ENCODE measurements around the gene LINGO1.

The LINGO1 gene

DNA sequence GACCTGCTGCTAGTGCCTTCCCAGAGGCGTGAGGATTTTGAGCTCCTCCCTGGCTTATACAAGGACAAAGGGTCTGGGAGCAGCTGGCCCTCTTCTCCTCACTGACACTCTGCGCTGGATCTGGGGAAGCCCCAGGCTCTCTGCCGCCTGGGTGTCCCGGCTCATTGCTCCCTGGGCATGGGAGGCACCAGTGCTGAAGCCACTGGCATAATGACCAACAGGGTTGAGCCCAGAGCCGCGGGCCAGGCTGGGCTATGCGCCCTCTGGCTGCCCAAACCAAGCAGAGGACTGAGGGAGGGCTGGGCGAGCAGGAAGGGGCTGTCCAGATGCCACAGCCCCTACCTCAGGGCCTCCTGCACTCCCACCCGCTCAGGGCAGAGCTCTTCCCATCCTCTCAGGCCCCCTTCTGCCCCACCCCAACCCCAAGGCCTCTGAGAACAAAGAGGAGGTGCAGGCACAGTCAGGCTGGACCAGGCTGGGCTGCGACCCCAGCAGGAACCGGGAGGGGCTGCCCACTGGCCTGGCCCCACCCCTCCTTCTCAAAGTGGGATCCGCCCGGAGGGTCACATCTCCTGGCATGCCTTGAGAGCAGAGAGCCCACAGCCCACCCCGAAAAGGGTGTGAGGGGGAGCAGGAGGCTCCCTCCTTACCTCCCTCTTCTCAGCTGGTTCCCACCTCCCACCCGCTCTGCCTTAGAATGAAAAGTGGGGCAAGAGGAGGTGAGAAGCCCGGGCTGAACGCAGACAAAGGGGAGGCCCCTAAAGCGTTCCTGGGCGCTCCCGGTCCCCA is 1.6 kb downstream of the LINGO1 start:
- FAIRE-seq: no peak

DNA sequence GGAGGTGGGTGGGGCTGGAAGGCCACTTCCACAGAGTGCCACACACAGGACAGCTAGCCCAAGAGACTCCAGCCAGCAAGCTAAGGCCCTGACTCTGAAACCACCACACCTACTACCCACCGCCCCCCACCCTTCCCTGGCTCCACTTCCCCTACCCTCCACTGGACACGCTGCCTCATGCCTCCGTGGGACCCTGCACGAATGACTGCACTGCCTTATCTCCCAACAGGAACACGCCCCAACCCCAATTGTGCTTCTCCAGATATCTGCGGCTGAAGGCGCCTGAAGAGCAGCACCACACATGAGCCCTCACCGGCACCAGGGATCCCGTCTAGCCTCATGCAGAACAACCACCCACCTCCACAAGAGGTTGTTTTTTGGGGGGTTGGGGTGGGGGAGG is 2.7 kb downstream of the LINGO1 start:
- FAIRE-seq: no peak

DNA sequence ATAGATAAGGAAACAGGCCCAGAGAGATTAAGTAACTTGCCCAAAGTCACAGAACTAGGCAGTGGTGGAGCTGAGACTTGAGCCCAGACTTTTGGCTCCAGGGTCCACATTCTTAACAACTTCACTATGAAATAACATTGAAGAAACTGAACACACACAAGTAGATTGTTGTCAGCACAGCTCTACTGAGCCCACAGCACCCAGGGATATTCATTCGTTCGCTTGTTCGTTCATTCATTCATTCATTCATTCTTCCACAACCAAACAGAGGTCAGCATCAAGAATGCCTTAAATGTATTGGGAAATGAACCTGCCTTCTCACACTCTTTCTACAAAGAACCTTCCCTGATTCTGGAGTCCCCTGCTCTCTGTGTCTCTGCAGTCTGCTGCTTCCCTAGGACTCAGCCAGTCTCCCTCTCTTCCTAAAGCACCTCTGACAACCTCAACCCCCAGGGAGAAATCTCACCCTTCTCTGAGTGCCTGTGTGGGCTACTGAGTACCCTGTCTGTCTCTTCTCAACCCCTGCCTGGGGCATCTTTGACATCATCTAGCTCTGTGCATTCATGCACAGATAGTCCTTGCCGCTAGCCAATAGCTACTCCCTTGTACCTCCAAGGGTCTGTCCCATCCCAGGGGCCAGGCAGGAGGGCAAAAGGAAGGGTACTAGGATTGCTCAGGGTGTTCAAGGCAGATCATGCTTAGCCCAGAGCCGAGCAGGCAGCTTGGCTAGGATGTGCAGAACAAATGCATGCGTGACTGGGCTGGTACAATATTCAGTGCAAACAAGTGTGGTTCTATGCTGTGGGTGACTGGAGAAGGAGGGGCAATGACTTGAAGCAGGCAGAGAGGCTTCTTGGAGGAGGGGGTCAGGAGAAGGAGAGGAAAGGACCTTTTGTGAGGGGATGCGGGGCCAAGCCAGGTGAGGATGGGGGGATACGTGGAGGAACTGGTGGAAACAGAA is 3.4 kb downstream of the LINGO1 start:
- no peak for FAIRE-seq

DNA sequence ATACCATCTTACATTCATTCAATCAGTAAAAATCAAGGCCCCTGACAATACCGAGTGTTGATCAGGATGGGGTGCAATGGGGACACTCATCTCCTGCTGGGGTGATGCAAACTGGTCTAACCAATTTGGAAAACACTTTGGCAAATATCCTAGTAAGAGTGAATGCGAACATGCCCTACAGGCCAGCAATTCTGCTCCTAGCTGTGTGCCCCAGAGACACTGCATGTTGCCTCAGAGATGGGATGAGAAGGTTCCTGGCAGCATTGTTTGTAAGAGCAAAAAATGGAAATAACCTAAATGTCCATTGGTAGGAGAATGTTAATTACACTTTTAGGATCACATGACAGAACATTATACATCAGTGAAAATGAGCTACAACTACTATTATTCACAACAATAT is 4.7 kb downstream of the LINGO1 start:
- no peak for FAIRE-seq

DNA sequence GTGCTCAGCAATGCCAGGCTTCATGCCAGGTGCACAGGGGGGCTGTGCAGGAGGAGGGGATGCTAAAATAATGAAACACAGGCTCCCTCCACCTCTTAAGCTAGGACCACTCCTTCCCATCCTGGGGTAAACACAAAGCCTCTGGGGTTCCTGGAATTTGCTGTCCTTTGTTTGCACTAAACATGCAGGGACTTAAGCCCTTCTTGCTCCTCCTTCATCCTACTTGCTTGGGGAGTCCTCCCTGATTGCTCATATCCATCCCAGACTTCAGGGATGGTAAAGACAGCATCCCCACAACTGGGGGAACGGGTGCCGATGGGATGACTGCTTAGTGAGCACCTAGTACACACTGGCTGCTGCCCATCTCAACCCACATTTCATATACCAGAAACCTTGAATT is 5.1 kb downstream of the LINGO1 start:
- FAIRE-seq: no peak

DNA sequence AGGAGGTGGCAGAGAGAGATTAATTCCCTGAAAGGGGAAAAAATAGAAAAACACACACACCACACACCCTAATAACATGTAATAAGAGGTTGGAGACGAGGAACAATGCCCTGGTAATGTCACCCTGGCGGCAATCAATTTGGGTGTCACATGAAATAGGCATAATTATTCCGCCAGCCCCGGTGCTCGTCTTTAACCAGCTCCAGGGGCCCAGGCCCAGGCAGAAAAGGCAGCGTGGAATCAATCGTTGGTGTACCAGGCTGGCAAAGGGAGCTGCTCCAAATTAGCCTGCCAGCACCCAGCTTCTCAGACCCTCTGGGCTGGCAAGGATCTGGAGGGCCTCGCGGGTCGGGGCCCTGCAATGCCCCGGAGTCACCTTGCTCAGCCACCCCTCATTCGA is 5.6 kb downstream of the LINGO1 start:
- no peak for FAIRE-seq

DNA sequence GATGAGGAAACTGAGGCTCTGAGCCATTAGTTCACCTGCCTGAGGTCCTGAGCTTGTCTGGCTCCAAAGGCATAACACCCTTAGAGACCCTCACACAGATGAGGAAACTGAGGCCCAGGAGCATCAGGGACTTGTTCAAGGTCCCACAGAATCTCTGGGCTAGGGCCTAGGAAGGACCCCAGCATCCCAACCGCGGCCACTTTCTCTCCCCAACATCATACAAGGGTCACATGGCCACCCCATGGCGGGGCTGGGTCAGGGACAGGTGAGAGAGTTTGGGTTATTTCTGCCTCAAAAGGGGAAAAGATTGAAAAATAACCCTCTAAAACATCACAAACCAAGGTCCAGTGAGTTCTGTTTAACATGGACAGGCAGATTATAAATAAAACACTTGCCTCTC is 6.7 kb downstream of the LINGO1 start:
- FAIRE-seq: no peak

DNA sequence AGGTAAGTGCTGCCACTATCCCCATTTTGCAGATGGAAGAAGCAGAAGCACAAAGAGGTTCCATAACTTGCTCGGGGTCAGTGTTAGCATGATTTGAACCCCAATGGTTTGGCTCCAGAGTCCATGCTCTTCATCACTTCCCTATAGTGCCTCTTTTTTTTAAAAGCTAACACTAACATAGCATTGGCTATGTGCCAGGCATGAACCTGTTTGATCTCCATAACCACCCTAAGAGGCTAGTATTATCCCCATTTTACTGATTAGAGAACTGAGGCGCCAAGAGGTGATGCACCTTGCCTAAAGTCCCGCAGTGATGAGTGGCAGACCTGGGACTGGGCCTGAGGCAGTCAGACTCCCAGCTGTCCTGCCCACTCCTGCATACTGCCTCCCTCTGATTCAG is 7.3 kb downstream of the LINGO1 start:
- no peak for FAIRE-seq

DNA sequence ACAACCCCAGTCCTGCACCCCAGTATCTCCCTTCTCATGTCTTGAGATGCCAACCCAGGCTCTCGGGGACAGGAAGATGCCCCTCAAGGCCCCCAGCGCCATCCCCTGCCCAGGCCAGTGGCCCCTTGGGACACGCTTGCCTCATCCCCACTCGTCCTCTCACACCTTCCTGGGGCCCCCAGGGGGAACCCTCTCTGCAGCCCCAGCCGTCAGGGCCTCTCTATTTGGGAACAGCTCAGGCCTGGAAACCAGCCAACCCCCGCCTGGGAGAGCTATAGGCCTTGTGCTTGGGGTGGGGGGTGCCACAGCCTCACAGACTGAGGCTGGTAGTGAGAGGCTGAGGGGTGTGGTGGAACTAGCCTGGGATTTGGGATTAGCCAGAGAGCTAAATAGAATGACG is 7.8 kb downstream of the LINGO1 start:
- FAIRE-seq: no peak

DNA sequence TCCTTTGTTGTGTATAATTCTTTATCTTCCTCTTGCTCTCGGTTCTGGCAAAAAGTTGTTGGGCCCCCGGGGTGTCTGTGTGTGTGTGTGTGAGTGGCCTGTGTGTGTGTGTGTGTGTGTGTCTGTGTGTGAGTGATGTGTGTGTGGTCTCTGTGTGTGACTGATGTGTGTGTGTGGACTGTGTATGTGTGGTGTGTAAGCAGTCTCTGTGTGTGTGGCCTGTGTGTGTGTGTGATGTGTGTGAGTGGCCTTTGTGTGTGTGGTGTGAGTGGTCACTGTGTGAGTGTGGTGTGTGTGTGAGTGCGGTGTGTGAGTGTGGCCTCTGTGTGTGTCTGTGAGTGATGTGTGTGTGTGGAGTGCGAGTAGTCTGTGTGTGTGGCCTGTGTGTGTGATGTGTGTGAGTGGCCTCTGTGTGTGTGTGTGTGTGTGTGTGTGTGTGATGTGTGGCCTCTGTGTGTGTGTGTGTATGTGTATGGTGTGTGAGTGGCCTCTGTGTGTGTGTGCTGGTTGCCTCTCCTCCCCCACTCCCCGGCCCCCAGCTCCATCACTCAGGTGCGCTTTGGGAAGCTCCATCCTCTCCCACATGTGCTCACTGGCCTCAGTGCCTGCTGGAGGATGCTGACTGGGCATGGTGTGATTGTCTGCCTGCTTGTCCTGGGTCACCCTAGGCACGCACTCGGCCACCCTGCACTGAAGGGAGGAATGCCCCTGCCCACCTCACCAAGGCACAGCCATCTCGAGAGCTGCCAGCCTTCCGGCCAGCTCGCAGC is 8.8 kb downstream of the LINGO1 start:
- FAIRE-seq: no peak

DNA sequence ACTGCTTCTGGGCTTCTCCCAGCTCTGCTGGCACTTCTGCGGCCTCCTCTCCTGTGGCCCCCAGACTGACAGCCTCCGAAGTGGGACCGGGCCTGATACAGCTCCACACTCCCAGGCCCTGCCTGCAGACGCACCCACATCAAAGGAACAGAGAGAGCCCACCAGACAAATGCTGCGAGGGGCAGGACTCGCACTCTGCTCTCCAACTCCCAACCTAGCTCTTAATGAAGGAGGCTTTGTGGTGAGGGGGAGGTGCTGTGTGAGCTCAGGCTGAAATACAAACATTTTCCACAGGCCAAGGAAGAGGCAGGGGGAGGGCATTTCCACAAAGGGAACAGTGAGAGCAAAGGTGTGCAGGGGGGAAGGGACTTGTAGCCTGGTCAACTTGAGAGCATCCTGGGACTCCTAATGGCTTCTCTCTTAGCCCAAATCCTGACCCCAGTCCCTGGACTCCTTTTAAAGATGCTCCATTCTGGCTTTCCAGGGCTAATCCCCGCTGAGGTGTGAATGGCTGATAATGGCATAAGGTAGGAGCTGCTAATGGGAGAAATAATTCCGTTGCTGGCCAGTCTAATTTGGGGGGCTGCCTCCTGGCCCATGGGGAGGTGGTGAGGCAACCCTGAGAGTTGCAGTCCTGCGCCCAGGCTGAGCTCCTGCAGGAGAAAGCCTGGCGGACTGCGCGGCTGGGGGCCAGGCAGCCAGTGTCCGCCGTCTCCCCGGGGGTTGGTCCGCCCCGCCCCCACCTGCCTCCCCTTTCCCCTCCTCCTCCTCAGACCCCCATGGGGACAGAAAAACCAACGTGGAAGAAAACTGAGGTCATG is 9.6 kb downstream of the LINGO1 start:
- no peak for FAIRE-seq

DNA sequence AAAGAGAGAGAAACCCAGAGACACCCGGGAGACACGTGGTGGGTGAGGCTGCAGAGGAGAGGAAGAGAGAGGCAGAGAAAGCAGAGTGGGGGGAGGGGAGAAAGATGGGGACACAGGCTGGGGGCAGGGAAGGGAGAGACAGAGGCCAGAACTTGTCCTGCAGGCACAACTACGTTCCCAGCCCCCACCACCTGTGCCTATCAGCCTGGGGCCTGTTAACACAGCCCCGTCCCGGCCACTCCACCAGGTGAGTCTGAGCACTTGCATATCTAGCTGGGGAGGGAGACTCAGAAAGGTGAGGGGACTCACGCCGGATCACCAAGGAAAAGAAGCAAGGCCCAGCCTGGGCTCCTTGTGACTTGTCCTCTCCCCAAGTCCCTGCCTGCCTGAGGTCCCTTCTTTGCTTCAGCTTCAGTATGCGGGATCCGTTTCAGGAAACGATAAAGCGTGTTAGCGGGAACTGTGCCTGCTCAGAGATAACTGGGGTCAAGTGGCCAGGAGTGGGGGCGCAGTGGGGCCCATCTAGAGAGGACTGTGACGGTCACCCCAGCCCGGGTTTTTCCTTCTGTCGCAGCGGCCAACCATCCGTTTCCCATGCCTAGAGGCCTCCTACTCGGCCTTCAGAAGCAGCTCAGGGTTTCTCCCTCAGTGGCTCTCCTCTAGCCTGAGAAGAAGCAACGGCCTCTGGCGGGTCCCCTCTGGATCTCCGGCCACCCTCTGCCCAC is 10.3 kb downstream of the LINGO1 start:
- FAIRE-seq: no peak

DNA sequence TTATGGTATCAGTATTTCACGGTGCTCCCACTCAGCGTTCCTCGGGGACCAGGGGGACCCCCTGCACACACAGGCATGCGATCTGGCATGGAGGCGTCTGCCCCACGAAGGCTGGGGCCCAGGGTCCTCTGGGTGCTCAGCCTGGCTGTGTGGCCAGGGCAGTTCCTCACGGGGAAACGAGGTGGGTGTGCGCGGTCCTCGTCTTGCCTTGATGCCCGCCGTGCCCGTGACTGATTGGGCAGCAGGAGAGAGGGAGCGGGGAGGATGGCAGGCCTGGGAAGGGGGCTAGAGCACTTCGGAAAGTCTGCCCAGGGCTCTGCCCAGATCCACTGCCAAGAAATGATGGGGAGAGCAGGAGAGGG is 10.9 kb downstream of the LINGO1 start:
- no peak for FAIRE-seq

DNA sequence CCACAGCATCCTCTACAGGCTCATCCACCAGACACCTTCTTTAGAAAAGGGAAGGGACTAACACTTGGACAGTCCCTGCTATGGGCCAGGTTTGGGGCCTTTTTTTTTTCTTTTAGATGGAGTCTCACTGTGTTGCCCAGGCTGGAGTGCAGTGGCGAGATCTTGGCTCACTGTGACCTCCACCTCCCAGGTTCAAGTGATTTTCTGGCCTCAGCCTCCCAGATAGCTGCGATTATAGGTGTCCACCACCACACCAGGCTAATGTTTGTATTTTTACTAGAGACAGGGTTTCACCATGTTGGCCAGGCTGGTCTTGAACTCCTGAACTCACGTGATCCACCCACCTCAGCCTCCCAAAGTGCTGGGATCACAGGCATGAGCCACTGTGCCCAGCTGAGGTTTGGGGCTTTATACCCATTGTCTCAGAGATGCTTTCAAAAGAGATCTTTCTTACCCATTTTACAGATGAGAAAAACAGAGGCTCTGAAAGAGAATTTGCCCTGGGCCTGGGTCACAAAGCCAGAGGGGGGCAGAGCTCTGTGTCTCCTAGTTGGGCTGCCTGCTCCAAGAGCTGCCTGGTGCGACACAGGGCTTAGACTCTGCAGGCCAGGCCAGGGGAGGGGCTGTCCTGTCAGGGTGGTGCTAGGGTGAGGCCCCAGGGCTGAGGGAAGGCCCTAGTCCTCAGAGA is 11.6 kb downstream of the LINGO1 start:
- no peak for FAIRE-seq

DNA sequence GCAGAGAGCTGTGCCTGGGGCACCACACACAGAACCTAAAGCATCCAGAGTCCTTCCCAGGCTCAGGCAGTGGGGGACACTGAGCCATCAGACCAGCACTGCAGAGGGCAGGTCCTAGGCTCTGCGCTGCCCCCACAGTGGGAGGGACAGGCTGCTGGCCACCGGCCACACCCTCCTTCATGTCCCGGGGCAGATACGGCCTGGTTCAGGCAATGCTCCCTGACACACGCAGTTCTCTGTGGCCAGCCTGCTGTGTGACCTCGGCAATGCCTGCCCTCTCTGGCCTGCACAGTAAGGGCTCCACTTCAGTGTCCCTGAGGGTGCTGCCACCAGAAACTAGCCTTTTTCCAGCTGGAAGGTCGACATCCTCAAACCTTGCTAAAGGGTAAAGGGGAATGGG is 12.4 kb downstream of the LINGO1 start:
- FAIRE-seq: no peak

DNA sequence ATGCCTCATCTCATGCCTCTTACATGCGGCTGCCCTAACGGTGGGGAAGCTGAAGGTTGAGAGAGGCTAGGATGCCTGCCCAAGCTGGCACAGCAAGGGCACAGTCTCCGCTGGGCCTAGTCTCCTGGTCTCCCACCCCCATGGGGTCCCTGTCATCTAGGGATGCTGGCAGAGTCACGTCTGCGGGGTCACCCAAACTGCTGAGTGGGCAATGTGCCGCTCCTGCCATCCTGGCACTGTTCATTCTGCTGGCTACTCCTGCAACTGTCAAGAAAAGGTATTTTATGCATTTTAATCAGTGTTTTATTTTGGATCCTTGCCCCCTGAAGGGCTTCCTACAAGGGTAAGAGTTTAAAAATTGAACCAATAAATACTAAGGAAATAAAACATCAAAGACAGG is 12.8 kb downstream of the LINGO1 start:
- no peak for FAIRE-seq

DNA sequence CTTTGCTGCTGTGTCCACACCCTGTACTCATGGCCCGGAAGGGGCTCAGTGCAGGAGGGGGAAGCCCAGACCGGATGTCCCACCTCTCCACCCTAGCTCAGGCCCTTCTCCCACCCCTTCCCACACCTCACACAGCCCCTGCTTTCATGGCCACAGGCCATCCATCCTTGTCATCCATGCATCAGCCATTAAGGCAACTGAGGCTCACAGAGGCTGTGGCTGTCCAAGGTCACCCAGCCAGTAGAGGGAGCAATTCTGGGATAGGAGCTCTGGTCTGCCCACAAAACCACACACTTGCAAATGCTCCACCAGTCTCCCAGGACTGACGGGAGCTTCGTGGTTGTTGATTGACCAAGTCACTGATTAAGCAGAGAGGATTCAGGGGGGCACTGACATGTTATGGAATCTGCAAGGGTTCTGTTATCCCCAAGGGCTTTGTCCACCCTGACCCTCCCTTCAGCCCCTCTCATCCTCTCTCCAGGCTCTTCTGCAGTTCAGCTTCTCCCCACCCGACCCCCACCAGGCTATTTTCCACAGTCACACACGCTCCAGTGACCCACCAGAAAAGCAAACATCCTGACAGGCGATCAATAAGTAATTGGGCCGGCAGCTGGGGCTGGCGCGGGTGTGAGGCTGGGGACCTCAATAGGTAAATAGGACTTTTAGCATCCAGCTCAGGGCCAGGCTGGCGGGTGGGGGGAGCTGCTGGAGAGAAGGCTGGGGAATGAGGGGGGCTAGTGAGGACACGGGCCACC is 15.1 kb downstream of the LINGO1 start:
- FAIRE-seq: no peak

DNA sequence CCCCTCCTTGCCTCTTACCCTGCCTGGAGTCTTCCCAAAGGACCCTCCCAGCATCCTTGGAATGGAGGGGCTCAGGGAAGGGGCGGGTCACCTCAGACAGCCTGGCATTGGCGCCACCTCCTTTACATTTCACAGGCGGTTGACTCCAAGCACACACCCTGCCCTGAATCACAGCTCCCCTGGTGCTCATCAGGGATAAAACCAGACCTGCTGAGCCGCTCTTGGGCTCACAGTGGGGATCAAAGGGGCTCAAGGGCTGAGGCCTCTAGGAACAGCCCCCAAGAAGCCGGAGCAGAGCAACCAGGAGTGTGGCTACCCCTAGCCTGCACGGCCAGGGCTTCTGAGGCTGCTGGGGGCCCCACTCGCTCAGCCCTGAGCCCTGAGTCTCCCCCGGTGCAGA is 16.6 kb downstream of the LINGO1 start:
- no peak for FAIRE-seq

DNA sequence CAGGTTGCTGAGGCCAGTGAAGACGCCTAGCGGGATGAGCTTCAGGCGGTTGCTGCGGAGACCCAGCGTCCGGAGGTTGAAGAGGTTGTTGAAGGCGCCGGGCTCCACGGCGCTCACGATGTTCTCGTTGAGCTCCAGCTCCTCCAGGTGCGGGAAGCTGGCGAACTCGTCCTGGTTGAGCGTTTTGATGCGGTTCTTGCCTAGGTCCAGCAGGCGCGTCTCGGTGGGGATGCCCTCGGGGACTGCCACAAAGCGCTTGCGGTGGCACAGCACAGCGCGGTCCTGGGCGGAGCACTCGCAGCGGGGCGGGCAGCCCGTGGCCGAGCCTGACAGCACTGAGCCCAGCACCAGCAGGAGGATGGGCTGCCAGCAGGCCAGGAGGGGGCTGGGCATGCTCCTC is 17.2 kb downstream of the LINGO1 start:
- no peak for FAIRE-seq

DNA sequence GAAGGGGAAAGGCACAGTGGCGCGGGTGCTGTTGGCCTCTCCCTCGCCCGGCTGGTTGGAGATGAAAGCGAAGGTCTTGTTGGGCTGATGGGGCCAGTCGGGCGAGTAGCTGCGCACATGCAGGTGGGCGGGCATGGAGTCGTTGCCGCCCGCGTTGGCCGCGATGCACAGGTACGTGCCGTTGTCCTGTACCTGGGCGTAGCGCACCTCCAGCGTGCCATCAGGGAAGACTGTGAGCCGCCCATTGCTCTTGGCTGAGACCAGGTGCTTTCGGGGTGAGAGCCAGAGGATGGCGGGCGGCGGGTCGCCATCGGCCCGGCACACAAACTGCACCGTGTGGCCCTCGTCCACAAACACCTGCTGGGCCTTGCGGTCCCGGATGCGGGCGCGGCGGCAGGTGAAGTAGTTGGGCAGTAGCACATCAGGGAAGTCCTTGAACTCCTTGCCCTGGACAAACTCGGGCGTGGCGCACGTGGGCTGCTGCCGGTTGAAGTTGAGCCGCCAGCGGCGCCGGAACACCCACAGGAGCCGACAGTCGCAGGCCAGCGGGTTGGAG is 18.4 kb downstream of the LINGO1 start:
- FAIRE-seq: no peak
